Retinal pigment epithelial cell (primary cell): ENCODE measurements around the gene CFAP69.
"Not testable (repeated sequence)": the region's sequence is repeated elsewhere in the genome, so short reads cannot be mapped to it uniquely, and the experiment has no call there.

ENCODE experiments used
- DNase-seq: peaks from one replicate; pipeline ENCODE4 v3.0.0-alpha.2; 2010; ENCODE audit warnings: low read depth
- H3K4me3 ChIP-seq: 2 replicates; pipeline ENCODE4 v1.5.1; 2011; ENCODE audit warnings: mild to moderate bottlenecking, low read length, control low read depth, moderate library complexity
- CTCF ChIP-seq: conservative IDR thresholded peaks from 2 replicates; pipeline ENCODE4 v1.5.1; 2011; ENCODE audit warnings: low read depth, low read length, control low read depth, inconsistent platforms

CFAP69 gene

GRCh38 chr7:90326500-90326899 lies 81.5 kb downstream of the CFAP69 start:
- TF ChIP-seq CTCF, result no peak
- DNase-seq, result no peak
- H3K4me3 ChIP-seq, result no peak overlapping the region

DNA sequence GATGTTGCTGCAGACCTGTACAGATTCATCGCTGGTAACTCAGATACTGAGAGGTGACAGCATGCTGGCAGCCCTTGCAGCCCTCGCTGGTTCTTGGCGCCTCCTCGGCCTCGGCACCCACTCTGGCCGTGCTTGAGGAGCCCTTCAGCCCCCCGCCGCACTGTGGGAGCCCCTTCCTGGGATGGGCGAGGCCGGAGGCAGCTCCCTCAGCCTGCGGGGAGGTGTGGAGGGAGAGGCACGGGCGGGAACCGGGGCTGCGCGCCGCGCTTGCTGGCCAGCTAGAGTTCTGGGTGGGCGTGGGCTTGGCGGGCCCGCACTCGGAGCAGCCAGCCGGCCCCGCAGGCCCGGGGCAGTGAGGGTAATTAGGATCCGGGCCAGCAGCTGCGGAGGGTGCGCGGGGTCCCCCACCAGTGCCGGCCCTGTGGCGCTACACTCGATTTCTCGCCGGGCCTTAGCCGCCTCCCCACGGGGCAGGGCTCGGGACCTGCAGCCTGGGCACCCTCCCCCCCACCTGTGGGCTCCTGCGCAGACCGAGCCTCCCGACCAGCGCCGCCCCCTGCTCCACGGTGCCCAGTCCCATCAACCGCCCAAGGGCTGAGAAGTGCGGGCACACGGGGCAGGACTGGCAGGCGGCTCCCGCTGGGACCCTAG lies 89.3 kb downstream of the CFAP69 start:
- TF ChIP-seq CTCF, result no peak
- no peak for DNase-seq
- H3K4me3 ChIP-seq, result no peak overlapping the region

GRCh38 chr7:90334926-90335325 lies 90.0 kb downstream of the CFAP69 start:
- H3K4me3 ChIP-seq, DNase-seq: not testable (repeated sequence)

GRCh38 chr7:90337106-90337505 lies 92.1 kb downstream of the CFAP69 start:
- no peak for TF ChIP-seq CTCF
- DNase-seq, result no peak
- no peak overlapping the region for H3K4me3 ChIP-seq

DNA sequence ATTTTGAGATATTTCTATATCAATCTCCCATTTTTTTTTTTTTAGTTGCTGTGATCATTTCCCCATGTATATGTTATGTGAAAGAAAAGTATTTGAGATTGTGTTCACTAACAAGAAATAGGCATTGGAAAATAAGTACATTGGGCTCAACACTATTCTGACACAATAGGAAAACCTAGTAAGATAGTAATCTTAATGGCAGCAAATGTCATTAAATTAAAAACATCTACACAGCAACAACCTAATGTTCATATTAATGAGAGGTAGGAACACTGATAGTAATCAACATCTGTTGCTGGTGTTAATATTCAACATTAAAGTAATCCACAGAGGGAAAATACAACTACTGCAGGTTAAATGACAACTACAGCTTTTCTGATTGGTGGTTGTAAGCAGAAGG lies 100.0 kb downstream of the CFAP69 start:
- DNase-seq, result no peak
- H3K4me3 ChIP-seq, result no peak overlapping the region
- TF ChIP-seq CTCF, result no peak

- peak overlapping the region; percentile 96 for H3K4me3 ChIP-seq
- no peak for DNase-seq
- TF ChIP-seq CTCF, result no peak
These were observed 100.8 kb downstream of the CFAP69 start for GRCh38 chr7:90345595-90346335.

DNA sequence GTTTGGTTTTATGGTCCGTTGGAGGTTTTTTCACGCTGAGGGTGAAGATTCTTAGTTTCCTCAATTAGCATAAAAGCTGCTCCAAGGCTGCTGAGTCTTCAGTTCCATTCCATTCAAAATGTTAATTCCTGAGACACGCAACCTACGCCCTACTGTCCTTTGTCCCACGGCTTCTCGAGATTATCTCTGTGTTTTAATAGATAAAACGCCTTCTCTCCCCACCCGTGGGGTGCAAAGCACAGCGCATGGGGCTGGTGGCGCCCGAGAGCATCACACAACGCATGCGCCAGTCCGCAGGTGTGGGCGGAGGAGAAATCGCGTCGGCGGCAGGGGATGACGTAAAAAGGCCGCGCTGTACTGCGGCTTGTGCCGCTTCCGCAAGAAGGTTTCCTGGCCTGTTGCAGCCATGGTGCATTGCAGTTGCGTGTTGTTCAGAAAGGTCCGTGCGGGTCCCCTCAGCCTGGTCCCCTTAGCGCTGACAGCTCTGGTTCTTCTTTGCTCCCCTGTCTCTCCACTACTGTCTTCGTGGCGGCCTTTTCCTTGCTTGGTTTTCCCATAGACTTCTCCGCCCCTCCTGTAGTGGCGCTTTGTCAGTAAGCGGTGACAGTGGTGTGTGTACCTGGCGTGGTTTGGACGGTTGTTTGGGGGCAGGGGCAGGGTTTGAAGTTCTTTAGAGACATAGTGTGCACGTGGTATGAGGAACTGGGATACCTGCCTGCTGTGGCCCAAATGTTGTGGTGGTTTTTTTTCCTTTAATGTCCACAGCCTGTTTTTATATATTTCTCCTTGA lies 101.6 kb downstream of the CFAP69 start, which contains the start of gene GTPBP10:
TSS of gene GTPBP10 (plus strand) at position 381 of the 790 bp plus-strand sequence. CDS start at position 407, 26 bp downstream.
- DNase-seq, result peak; percentile 88
- peak within 1 kb of the TSS; percentile 96 for H3K4me3 ChIP-seq
- peak; percentile 74 for TF ChIP-seq CTCF
